HG03558 (cell line): Measurements from ENCODE around the gene TMEM86B.

ENCODE experiments used
- ATAC-seq: cut with Tn5 transposase; IDR thresholded peaks from one replicate; pipeline ENCODE4 v1.9.1; 2021; ENCODE audit warnings: moderate number of reproducible peaks; ENCODE audit not compliant: unreplicated experiment; ENCODE audit errors: extremely low read depth

The TMEM86B gene

DNA sequence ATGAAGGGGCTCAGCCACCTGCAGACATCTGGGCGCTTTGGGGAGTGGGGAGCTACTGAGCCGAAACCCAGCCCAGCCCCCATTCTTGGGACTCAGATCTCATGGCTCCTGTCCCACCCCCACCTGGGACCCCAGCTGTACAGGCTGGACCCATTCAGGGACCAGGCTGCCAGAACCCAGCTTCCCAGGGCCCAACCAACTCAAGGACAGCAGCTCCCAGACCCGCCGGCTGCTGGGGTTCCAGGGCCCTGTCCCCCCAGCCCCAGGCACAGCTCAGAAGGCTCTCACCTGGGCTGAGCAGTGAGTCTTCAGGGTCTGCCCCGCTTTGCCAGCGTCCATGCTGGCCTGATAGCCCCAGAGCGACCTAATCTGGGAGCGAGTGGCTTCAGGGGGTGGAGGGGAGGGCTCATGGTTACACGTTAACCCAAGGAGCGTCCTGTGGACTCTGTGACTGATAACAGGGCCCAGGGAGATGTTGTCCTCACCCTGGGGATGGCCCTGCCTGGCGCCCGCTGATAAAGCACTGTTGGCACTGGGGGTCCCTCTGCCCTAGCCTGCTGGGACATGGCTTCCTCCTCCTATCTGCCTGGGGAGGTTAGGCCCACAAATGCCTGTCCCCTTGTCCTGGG lies at the start of gene TMEM86B:
TSS of gene TMEM86B (minus strand) at position 361 of the 629 bp plus-strand sequence. CDS start at position 339, 22 bp downstream.
- no peak for ATAC-seq

DNA sequence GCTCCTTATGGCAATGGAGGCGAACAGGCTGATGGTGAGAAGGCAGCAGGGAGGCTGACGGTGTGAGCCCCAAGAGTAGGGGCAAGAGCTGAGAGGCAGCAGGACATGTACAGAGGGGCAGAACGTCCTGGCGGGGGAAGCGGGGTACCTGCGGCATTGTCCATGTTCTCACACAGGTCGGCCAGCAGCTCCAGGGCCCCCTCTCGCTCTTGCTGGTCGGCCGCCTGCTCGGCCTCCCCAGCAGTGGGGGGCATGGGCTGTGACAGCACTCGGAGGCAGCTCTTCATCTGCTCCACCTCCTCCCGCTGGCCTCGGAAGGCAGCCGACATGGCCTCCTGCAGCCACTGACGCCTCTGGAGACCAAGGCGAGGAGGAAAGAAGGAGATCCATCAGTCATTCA lies 48.9 kb upstream of the TMEM86B start:
- no peak for ATAC-seq

DNA sequence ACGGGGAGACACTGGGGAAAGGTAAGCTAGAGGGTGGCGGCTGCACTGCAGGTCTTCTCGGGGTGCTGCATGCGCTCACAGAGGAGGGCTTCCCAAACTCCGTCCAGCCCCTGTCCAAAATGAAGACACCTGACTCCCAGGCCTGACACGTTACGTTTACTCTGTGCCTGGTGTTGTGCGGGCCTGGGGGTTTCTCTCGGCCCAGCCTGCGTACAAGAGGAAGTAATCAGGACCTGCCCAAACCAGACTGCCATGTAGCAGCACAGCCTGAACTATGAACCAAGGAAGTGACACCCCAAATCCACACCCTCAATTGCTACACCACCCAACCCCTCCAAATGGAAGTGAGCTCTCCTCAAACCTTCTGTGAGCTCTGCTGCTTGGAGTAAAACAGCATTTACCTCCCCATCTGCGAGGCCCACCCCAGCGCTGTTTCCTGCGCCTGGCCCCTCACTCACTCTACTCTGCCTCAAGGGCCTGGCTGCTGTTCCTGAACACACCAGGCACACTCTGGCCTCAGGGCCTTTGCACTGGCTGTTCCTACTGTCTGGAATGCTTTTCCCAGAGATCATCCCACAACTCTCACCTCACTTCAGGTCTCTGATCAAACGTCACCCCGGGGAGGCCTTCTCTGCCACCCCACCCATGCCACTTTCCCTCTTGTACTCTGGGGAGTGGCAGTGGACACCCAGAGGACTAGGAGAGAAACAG lies 48.3 kb upstream of the TMEM86B start:
- no peak for ATAC-seq

DNA sequence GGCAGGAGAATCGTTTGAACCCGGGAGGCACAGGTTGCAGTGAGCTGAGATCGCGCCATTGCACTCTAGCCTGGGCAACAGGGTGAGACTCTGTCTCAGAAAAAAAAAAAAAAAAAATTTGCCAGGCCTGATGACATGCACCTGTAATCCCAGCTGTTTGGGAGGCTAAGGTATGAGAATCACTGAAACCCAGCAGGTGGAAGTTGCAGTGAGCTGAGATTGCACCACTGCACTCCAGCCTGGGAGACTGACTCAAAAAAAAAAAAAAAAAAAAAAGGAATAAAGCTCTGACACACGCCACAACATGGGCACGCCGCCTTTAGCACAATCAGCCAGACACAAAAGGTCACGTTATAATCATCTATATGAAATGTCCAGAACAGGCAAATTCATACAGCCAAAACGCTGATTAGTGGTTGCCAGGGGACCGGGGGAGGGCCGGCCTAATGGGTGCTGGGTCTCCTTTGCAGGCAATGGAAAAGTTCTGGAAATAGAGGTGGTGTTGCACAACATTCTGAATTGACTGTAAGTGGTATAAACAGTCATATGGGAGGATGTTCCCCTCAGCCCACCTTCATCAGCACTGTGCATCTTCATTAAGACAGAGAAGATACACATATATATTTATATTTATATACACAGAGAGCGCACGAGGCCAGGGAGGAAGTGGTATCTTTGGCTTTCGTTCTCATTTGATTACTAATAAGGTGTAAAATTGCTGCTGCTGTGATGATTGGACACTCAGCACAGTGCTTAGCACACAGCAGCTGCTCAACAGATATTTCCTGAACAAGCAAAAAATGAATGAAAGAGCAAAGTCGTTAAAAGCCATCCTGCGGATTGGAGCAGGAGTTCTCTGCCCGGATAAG lies 47.5 kb upstream of the TMEM86B start:
- ATAC-seq, result no peak

DNA sequence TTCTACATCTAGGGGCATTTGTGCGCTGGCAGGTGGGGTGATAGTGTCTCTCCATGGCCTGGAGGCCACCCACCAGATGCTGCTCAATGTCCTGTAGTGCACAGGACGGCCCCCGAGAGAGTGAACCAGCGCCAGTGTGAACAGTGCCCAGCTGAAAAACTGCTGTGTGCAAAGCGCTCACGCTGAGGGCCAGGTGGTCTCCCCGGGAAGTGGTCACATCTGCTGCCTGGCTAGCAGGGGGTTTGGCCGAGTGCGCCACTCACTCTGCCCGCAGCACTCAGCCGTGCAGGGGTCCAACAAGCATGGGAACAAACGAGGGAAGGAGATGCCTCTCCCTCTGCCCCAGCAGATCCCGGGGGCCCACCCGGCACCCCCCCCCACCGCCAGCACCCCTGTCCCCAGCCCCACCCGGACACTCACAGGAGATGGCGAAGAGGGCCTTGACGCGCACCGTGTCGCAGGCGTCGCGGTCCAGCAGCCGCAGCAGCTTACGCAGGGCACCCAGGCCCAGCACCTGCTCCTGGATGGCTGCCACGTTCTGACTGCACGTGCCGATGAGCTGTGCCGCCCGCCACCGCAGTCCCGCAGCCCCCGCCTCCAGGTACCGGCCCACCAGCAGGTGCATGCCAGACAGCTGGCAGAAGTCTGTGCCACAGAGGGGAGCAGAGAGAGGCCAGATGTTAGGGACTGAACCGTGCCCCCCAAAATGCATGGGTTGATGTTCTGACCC lies 45.6 kb upstream of the TMEM86B start:
- no peak for ATAC-seq

GRCh38 chr19:55272142-55272541 lies 43.6 kb upstream of the TMEM86B start:
- ATAC-seq, result no peak

DNA sequence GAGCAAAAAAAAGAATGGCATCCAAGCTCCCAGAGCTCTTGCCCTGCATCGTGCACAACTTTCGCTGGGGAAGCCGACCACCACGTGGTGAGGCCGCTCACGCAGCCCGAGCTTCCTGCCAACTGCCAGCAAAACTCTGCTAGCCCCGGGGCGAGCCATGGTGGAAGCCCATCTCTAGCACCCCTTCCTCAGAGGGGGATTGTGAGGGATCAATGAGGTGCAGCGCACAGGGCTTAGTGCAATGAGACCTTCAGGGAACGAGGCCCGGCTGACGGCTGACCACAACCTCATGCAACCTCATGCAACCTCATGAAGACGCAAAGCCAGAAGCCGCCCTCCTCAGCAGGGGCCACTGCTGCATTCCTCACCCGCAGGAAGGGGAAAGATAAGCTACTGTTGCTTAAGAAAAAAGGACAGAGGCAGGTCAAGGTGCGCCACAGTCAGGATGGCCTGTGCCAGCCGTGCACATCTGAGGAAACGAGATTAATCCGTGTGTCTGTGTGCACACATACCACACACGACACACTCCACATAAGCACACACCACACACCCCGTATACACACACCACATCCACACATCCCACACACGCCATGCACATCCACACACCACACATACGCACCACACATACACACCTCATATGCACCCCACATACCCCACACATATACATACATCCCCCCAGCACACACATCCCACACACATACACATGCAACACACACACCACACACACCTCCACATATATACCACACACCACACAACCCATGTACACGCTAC lies 41.8 kb upstream of the TMEM86B start:
- no peak for ATAC-seq

GRCh38 chr19:55269299-55269698 lies 40.7 kb upstream of the TMEM86B start:
- no peak for ATAC-seq

GRCh38 chr19:55266840-55267239 lies 38.3 kb upstream of the TMEM86B start:
- ATAC-seq, result no peak

GRCh38 chr19:55266404-55266803 lies 37.8 kb upstream of the TMEM86B start:
- ATAC-seq, result no peak

DNA sequence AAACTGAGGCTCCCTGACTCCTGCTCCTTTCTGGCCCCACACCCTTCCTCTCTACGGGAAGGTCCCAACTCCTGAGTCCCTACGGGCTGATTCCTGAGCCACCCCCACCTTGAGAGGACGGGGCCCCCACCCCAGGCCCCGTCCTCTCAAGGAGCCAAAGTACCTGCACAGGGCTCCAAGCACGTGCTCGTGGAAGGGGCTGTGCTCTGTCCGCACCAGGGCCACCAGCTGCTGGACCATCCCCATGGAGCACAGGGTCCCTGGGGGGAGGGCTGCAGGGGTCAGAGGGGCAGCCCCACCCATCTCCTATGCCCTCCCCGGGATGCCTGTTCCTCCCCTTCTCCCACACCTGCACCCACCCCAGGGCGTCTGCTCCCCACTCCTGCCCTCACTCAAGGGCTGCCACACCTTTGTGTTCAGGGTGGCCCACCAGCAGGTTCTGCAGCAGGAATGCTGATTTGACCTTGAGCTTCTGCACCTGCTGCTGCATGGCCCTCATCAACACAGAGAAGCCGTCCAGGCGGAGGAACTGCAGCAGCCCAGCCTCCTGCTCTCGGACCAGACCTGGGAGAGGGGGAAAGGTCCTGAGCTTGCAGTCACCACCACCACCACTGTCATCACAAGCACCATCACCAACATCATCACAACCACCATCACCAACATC lies 37.3 kb upstream of the TMEM86B start:
- ATAC-seq, result no peak

GRCh38 chr19:55265173-55265572 lies 36.6 kb upstream of the TMEM86B start:
- ATAC-seq, result no peak

DNA sequence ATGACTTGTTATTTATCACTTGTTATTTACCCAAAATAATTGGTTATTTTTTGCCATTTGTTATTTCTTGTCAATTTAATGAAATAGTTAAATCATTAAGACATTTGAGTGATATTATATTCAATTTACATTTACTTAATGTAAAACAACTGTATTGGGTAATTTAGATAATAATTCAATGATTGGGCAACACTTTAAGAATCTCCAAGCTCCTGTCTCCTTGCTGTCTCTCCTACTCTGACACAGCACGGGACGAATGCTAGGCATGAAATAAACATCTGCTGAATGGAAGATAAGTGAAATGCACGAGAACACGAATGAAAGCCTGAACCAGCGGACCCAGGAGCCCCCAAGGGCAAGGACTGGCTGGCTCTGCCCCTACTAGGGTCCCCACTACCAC lies 36.0 kb upstream of the TMEM86B start:
- no peak for ATAC-seq

DNA sequence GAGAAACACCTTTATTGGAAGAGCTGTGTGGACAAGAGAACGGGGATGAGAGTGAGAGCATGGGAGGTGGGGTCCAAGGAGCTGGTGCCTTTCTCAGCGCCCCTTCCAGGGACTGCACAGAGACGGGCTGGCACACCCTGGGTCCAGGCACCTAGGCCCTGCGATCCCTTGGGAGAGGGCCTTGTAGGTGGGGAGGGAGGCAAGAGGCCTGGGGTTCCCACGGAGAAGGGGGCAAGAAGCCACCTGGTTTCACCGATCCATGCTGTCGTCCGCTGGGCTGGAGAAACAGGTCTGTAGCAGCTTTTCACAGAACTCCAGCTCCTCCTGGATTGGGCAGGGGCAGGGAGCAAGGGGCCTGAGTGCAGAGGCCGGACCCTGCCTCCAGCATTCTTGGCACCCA lies 33.8 kb upstream of the TMEM86B start:
- ATAC-seq, result no peak

DNA sequence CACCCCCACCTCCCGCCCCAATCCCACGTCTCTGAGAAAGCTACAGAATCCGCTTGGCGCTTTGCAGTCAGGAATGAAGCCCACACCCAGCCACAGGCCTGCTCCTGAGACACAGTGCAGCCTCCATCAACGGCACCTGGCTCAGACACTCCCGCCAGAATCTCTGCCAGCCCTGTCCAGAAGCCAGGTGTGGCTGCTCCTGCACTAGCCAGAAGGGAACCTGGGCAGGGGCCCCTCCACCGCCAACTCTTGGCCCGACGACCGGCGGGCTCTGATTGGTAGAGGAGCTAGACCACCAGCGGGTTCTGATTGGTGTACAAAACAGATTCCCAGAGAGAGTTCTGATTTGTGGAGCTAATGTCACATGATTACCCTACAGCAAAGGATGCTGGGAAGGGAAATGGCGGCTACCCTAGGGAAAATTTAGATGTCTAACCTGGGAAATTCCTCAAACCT lies 33.1 kb upstream of the TMEM86B start:
- no peak for ATAC-seq

DNA sequence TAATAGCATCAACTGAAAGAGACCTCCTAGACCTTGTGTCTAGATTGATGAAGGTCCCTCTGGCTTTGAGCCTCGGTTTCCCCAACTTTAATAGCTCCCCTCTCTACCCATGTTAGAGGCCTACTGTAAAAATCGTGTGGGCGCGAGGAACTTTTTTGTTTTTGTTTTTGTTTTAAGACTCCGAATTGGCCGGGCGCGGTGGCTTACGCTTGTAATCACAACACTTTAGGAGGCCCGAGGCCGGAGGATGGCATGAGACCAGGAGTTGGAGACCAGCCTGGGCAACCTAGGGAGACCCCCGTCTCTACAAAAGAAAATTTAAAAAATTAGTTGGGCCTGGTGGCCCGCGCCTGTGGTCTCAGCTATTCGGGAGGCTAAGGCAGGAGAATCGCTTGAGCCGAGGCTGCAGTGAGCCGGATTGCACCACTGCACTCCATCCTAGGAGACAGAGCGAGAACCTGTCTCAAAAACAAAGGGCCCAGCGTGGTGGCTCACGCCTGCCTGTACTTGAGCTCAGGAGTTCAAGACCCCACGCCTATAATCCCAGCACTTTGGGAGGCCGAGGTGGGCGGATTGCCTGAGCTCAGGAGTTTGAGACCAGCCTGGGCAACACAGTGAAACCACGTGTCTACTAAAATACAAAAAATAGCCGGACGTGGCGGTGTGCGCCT lies 31.1 kb upstream of the TMEM86B start:
- ATAC-seq, result no peak

- ATAC-seq, result peak; percentile 43
These were observed 30.4 kb upstream of the TMEM86B start, which contains the start of gene PPP6R1 for GRCh38 chr19:55258828-55259539. TSS of gene PPP6R1 (minus strand) at chr19:55259017. CDS start at chr19:55247103, 11,914 bp downstream.

DNA sequence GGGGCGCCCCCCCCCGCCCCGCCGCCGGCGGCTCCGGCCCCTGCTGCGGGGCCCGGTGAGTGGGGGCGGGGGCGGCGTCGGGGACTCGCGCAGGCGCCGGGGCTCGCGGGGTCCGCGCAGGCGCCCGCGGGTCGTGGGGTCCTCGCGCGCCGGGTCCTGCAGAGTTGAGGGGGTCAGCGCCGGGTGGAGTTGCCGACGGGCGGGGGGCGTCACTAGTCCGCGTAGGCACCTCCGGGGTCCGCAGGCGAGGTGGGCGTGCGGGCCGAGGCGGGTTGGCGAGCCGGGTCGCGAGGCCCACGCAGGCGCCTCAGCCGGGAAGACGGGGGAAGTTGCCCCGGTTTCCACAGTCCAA lies 29.9 kb upstream of the TMEM86B start:
- ATAC-seq, result peak; percentile 2
